GM13977 (cell line): Measurements from ENCODE around the gene ARAP1.

Experiments
- DNase-seq: peaks from one replicate; pipeline ENCODE4 v3.0.0; 2012; ENCODE audit warnings: low spot score
- CTCF ChIP-seq: IDR thresholded peaks from 2 replicates; pipeline ENCODE4 v1.5.1; 2012; ENCODE audit warnings: mild to moderate bottlenecking, control low read depth; ENCODE audit not compliant: insufficient read depth; ENCODE audit errors: extremely low read depth, missing control alignments
- in situ Hi-C: fragments of 300-500 bp; cut with MboI; formaldehyde crosslinking; loops from one replicate; pipeline ENCODE4 v1.12.0; 2022; ENCODE audit warnings: low sequenced_read_pairs, low pct_unique_long_range_greater_than_20kb, mixed read lengths, inconsistent platforms; ENCODE audit not compliant: unreplicated experiment

ARAP1 gene

DNA sequence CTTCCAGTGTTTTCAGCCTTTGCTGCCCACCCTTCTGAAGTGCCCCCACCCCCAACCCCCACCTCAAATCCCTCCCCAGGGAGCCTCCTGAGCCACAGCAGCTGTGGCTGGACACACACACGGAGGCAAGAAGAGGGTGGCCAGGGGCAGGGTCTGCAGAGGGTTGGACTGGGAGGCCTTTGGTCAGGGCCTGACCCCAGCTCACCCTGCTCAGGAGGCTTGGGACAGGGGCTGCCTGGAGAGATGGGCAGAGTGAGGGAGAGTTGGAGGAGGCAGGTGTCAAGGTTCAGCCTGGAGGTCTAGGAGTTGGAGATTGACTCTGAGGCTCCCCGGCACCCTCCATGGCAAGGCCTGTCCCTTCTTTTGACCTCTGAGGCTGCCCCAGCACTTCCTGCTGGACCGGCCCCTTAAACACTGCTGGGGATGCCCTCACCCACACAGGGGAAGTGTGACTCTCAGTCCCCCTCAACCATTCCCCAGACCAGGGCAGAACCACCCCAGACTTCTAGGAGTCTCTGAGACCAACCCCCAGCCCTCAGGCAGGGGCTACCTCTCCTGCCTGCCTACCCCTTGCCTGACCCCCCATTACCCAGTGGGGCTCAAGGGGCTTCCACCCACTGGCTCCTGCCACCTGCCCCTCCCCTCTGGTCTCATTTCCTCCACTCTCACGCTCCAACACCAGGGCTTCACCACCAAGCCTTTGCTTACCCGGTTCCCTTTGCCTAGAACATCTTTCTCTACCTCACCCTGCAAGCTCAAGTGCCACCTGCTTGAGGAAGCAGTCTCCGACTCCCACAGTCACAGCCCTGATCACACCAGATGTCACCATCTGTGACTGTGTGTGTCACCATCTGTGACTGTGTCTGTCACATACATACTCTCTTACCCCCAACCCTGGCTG is 8.6 kb downstream of the ARAP1 start:
- in situ Hi-C loops: no loop called here
- TF ChIP-seq CTCF: no peak
- peak; percentile 56 for DNase-seq

DNA sequence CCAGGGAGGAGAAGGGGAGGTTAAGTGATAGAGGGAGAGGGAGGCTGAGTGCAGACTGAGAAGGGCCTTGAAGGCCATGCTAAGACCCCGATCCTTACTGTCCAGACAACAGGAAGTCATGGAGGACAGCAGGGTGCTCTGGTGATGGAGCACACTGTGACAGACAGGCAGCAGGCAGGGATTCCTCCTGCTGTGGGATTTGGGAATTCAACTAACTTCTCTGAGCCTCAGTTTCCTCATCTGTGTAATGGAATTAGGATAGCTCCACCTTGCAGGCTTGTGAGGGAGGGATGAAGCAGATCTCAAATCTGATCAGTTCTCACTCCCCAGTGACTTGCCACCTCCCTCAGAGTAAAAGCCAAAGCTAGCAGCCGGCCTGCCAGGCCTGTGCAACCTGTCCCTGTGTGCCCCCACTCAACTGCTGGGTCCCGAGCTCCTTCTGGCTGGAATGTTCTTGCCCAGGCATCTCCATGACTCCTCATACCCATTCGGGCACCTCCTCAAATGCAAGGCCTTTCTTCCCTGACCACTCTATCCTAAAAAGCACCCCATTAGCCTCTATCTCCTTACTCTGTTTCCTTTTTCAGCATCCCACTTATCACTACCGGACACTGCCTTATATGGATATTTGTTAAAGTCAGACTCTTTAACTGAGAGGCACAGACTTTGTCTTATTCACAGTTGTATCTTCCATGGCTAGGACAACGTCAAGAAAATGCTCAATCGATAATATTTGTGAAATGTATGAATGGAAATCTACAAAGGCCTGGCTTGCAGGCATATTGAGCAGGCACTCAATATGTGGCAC is 9.5 kb downstream of the ARAP1 start:
- DNase-seq: no peak
- in situ Hi-C loops: no loop called here
- no peak for TF ChIP-seq CTCF

DNA sequence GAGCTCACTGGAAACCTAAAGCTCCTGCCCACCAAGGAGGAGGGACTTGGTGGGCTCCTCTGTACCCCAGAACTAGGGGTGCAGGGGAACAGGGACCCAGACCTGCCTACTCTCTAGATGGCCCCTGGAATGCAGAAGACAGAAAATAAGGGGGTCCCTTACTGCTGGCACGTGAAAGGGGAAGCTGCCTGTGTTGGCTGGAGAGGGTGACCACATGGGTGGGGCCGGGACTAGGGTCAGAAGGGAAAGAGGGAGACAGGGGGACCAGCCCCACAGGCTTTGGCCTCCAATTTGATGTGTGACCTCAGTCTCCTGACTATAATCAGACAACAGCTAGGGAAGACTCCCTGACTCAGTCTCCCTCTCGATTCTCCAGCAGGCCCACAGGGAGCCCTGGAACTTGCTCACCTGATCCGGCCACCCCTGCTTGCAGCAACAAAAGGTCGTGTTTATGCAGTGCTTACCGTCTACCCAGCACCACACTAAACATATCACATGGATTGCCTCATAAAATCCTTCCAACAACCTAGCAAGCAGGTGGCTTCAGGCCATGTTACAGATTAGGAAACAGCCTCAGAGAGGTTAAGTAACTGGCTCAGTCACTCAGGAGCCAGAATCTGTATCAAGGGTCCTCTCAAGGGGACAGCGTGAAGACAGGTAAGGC is 10.2 kb downstream of the ARAP1 start:
- no peak for TF ChIP-seq CTCF
- DNase-seq: no peak
- in situ Hi-C loops: no loop called here

GRCh38 chr11:72741429-72741833 is 10.8 kb downstream of the ARAP1 start:
- TF ChIP-seq CTCF: no peak
- DNase-seq: no peak
- in situ Hi-C loops: no loop called here

- DNase-seq: no peak
- TF ChIP-seq CTCF: no peak
These were observed 11.4 kb downstream of the ARAP1 start for GRCh38 chr11:72740562-72741428.

GRCh38 chr11:72740060-72740424 is 12.2 kb downstream of the ARAP1 start:
- in situ Hi-C loops: no loop called here
- TF ChIP-seq CTCF: no peak
- no peak for DNase-seq

More at GRCh38 chr11:72740562-72741428, 11.4 kb downstream of the ARAP1 start:
- in situ Hi-C loops: no loop called here
